ENCODE data around the gene DGKE.

DNA sequence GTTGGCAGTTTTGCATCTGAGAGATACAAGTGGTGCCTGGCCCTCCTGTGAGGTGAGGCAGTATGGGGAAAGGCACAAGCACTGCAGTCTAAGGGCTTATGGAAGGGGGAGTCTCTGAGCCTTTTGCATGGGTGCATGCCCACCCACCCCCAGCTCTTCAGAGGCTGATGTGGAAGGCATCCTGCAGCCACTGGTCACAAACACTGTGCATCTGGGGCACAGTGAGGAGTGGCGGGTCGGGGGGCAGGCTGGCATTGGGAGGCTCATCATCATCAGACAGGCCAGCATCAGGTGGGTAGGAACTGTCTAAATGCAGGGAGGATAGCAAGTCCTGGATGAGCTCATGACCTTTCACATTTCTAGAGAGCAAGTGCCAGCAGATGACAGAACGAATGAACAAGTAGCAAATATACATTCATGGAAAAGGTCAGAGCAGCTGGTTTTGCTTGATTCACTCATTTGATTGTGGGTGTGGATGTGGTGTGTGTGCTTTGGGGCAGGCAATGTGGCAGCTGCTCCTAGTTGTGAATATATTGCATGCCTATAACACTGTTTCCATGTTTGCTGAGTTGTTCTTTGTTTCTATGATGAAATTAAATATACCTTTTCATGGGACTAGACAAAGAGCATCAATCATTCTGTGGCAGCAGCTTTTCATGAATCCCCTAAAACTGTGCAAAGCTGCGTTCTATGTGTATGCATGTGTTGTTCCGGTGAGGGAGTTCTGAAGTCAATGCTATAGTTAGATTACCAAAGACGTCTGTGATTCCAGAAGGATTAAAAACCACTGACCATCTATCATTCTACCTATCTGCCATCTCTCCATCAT is 50.7 kb downstream of the DGKE start:
- no peak for TF ChIP-seq CTCF (IDR thresholded peaks at IDR 0.05)
- no peak for TF ChIP-seq ZFX (IDR thresholded peaks at IDR 0.05; ENCODE audit: borderline replicate concordance)

Data from 22Rv1 (cell line).